NCI-H1436 (cell line): ENCODE measurements around the gene EIF4A2.
"Not testable (repeated sequence)": the region's sequence is repeated elsewhere in the genome, so short reads cannot be mapped to it uniquely, and the experiment has no call there.

Source experiments
- DNase-seq: peaks from one replicate; lab custom pipeline; 2025; lab: John Stamatoyannopoulos, UW

EIF4A2 gene

DNA sequence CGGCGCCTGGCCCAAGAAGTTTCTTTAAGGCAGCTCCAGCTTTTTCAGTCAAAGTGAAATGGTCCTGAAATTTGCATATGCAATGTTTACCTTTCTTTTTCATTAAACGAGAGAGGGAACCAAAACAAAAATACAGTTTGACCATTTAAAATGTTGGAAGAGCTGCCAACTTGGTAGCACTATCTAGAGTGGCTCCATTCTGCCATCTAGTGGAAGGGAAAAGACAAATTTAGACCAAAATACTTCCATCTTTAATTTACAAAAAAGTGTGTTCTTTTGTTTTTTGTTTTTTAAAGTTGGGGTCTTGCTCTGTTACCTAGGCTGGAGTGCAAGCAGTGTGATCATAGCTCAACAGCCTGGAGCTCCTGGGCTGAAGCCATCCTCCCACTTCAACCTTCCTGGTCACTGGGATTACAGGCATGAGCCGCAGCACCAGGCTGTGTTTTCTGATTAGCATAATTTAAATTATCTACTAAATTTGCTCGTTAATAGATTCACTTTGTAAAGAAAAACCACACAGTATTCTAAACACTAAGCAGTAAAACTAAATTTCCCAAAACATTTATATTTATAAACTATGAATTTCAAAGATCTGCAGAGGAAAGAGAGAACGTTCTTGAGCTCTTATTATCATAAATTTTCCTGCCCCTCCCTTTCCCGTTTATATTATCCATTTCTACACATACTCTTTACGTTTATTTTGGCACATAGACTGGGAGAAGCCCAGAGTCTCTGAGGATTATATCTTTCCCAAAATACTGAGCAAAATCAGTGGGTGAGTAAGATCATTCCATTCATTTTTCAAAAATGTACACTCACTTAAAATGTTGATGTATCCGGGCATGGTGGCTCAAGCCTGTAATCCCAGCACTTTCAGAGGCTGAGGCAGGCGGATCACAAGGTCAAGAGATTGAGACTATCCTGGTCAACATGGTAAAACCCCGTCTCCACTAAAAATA, 38.3 kb downstream of the EIF4A2 start:
- peak; percentile 66 for DNase-seq

DNA sequence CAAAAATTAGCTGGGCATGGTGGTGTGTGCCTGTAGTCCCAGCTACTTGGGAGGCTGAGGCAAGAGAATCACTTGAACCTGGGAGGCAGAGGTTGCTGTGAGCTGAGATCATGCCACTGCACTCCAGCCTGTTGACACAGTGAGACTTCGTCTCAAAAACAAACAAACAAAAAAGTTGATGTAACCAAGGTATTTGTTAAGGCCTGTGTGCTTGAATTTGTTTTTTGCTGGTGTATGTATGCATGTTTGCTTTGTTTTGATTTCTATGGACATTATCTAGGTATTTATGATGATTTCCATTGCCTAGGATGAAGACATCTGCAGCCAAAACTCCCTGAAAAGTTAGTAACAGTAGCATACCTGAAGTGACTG, 39.0 kb downstream of the EIF4A2 start:
- DNase-seq, result not testable (repeated sequence)

DNA sequence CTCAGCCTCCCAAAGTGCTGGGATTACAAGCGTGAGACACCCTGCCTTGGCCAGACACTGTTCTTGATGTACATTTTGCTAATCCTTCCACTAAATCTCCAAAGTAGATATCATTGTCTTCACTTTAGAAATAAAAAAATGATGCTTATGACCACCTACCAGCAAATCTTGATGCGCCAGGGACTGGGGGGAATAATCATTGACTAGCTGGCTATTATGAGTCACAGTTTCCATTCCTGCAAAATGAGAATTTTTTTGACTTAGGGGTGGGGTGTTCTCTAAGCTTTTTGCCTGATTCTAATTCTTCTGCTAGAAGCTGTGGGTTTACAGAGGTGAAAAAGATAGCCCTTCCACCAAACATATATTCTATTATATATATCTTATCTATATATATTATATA, 40.0 kb downstream of the EIF4A2 start:
- no peak for DNase-seq

DNA sequence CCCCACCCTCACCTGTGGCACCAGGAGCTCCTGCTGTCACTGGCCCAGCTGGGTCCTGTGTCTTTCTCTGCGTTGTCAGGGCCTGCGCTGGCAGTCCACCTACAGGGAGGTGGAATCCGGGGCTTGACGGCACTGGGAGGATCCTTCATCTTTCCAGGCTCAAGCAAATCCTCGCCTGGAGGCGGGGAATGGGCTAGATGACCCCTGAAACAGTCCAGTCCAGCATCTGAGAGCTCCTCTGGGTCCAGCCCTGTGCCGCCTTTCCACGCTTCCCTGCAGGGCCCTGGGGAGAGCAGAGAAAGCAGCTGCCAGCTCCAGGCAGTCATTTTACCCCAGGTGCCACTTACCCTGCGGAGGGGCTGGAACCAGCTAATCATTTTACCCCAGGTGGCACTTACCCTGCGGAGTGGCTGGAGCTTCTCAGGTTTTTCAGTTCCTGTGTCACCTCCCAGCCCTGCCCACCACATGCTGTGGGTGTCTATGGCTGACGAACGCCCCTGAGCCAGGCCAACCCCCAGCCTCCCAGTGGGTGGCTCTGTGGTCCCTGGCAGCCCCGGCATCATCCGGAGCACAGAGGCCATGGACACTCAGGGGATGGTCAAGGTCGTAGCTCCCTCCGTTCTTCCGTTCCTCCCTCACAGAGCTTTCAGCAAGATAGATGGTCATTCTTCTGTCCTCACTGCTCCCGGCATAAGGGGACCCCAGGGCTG, 41.2 kb downstream of the EIF4A2 start:
- DNase-seq, result peak; percentile 43

DNA sequence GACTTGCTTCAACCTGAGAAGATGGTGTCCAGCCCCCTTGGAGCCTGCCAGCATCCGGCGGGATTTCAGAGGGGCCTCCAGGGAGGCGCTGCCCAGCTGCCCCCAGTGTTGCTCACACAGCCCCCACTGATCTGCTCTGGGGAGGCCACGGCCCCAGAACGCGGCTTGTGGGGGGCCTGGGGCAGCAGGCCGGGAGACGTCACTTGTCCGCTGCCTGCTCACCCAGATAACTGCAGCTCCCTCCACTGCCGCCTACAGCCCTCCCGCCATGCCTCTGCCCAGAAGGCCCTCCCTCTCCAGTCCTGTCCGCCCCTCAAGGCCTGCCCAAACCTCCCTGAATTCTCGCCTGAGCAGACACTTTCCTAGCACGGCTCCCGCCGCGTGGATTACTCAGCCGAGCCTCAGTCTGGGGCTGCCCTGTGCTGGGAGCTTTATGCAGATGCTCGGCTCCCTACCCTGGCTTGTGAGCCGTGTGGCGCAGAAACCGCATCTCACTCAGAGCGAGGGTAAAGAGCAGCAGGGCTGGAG, 42.0 kb downstream of the EIF4A2 start:
- no peak for DNase-seq

DNA sequence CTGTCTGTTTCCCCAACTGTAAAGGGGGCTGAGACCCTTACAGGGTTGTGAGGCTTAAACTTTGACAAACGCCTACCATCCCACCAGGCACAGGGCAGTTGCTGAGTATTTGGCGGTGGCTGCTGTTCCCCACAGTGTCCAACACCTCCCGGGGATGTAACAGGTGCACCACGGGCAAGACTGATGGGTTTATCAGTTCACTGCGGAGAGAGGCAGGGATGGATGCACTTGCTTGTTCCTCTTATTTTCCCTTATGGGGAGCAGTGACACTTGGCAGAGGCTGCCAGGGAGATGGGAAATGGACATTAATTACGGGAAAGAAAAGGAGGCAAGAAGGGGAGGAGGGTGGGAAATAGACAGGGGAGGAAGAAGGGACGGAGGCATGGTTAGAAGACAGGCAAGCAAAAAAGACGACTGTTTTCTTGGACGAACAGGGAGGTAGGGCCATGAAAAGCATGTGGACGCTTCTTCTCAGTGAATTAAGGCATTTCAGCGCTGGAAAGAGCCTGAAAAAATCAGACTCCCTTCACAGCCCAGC, 42.6 kb downstream of the EIF4A2 start:
- no peak for DNase-seq

DNA sequence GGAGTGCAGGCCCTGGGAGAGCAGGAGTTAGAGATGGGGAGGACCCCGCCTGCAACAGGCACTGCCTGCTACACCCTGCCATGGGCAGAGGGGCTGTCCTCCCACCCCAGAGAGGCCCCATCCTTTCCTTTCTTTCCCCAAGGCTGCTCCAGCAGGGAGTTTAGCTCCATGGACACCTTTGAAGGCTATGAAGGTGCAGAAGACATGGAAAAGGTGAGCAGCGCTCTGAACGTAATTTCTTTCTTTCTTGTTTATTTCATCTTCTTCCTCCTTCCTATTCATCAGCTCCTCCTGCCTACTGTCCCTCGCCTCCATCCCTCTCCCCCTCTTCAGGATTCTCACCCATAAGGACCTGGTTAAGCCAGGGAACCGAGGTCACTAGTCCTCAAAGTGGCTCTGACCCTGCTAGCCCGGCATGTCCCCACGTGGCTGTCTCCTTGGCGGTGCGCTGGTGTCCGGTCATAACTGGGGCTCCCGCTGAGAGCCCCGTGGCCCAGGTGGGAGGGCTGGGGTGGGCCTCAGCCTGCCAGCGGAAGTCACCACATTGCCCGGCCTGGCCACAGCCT, 43.1 kb downstream of the EIF4A2 start:
- no peak for DNase-seq

DNA sequence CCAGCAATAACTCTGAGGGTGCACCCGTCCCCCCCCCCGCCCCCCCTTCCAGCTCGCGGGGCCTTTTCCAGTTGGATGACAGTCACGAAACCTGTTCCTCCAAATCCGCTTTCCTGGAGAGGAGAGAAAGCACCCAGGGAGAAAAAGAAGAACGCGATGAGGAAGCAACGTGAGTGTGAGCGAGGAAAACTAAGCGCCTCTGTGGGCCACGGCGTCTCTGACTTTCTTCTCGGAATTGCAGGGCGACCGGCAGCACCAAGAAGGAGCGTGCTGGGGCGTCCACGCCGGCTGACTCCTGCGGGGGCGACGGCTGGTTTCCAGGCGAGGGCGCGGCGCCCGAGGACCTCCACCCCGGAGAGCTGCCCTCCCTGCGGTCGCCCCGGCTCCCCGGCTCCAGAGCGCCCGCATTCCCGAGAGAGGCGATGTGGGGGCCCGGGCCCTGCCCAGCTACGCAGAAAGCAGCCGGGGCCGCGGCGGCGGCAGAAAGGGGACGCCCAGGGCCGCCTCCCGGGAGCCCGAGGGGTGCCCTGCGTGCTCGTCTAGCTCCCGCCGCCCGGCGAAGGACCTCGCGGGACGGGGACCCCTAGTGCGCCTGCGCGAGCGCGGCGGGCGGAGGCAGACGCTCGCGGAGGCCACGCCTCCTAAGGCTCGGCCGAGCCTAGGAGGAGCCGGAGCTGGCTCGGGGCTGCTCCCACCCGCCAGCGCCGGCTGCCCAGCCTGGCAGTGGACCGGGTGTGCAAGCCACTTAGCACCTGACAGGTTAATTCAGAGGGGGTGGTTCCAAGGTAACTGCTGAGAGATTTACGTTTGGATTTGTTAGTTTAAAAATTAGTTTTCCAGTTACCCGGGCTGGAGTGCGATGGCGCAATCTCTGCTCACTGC, 43.8 kb downstream of the EIF4A2 start:
- peak; percentile 91 for DNase-seq

DNA sequence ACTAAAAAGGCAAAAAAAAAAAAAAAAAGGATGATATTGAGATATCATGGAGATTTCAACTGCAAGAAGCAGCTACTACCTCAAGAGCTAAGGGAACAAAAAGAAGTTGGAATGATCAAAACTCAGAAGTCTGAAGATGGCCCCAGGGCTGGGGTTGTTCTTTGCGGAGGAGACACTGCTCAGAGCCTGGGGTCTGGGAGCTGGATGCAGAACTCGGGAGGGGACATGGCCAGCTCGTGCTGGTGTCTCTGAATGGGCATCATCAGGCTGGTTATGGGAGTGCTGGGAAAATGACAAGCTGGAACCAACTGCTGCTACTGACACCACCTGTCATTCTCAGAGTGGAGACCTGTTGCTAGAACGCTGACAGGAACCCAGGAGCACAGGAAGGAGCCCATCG, 45.0 kb downstream of the EIF4A2 start:
- no peak for DNase-seq

DNA sequence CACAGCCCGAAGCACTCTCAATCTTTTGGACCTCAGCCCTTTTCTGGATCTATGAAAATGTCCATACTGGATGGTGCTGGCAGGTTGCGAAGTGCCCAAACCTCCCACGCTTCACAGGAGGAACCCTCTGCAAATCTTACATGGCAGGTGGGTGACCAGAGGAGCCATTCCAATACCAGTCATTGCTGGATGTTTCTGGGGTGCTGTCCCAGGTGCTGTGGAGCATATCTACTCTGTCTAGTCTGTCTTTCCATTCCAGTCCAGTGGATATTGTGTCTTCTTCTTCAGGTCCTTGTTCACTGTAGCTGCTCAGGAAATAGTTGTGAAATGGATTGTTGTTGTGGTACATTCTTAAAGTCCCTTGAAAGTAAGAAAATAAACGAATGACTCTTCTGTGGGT, 48.4 kb downstream of the EIF4A2 start:
- no peak for DNase-seq

DNA sequence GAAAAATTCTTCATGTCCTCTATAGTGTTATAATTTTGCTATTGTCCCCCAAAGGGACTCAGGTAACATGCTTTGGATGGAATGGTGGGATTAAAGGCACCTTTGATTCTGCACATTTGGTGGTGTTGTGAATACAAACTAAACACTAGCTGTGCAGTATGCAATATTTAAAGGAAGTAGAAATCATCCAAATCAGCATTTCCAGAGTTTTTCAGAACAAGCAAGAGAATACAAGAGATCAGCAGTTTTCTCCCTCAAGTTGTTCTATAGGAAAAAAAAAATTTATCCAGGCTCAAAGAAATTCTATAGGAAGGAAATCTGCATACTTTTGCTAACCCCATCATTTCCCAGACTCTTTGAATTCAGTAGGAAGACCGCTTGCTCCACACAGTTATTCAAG, 48.9 kb downstream of the EIF4A2 start:
- no peak for DNase-seq
